Hepatocyte (in vitro differentiated cells): ENCODE measurements around the gene CDK13. TPM values are rescaled to one million over a fixed set of nuclear protein-coding genes. Genes with fewer than 3 reads are reported as not detected.
"Not testable (repeated sequence)": the region's sequence is repeated elsewhere in the genome, so short reads cannot be mapped to it uniquely, and the experiment has no call there.

Experiments used
- DNase-seq: peaks from one replicate; pipeline ENCODE4 v3.0.0-alpha.2; 2016; ENCODE audit warnings: low spot score
- H2AFZ ChIP-seq: fragments of 200-600 bp; sonication (generic); 2 replicates; pipeline ENCODE4 v1.6.0; 2016; ENCODE audit warnings: antibody characterized with exemption, mild to moderate bottlenecking
- H3K27ac ChIP-seq: fragments of 200-600 bp; sonication (generic); 2 replicates; pipeline ENCODE4 v1.5.1; 2016; ENCODE audit warnings: mild to moderate bottlenecking
- H3K27me3 ChIP-seq: fragments of 200-600 bp; sonication (generic); 2 replicates; pipeline ENCODE4 v1.6.1; 2016
- H3K36me3 ChIP-seq: fragments of 200-600 bp; sonication (generic); replicated peaks from 2 replicates; pipeline ENCODE4 v1.5.1; 2016; ENCODE audit warnings: low read depth; ENCODE audit not compliant: insufficient read depth
- H3K4me1 ChIP-seq: fragments of 200-600 bp; sonication (generic); 2 replicates; pipeline ENCODE4 v1.5.1; 2016; ENCODE audit warnings: mild to moderate bottlenecking, moderate library complexity; ENCODE audit not compliant: insufficient read depth
- H3K4me2 ChIP-seq: fragments of 200-600 bp; sonication (generic); 2 replicates; pipeline ENCODE4 v1.6.0; 2016
- H3K4me3 ChIP-seq: fragments of 200-600 bp; sonication (generic); 2 replicates; pipeline ENCODE4 v1.5.1; 2016; ENCODE audit warnings: mild to moderate bottlenecking
- H3K79me2 ChIP-seq: fragments of 200-600 bp; sonication (generic); 2 replicates; pipeline ENCODE4 v1.6.0; 2017; ENCODE audit warnings: mild to moderate bottlenecking
- H3K9me2 ChIP-seq: fragments of 200-600 bp; sonication (generic); replicated peaks from 2 replicates; pipeline ENCODE4 v1.6.0; 2017; ENCODE audit warnings: mild to moderate bottlenecking; ENCODE audit not compliant: insufficient read depth
- H3K9me3 ChIP-seq: fragments of 200-600 bp; sonication (generic); 2 replicates; pipeline ENCODE4 v1.5.1; 2016; ENCODE audit warnings: low read depth, mild to moderate bottlenecking
- H4K20me1 ChIP-seq: fragments of 200-600 bp; sonication (generic); 2 replicates; pipeline ENCODE4 v1.6.0; 2016; ENCODE audit warnings: mild to moderate bottlenecking; ENCODE audit not compliant: insufficient read depth, poor library complexity, severe bottlenecking
- EZH2 ChIP-seq: fragments of 200-600 bp; sonication (generic); IDR thresholded peaks from 2 replicates; pipeline ENCODE4 v1.6.1; 2016; ENCODE audit warnings: antibody characterized with exemption, mild to moderate bottlenecking, borderline replicate concordance
- EZH2phosphoT487 ChIP-seq: fragments of 200-600 bp; sonication (generic); IDR thresholded peaks from one replicate; pipeline ENCODE4 v1.6.1; 2018; ENCODE audit warnings: antibody characterized with exemption, mild to moderate bottlenecking, low read depth, moderate library complexity; ENCODE audit not compliant: unreplicated experiment, severe bottlenecking
- WGBS: methylation state at CpG from one replicate; pipeline ENCODE4 v1.1.6; 2016; ENCODE audit warnings: low lambda C conversion rate; ENCODE audit errors: missing lambda C conversion rate; 5-methylcytosine and 5-hydroxymethylcytosine counted together
- polyA plus RNA-seq: library from polyadenylated mRNA; unstranded; fragments of >200 nt; fragmentation: Nextera tagmentation; extraction: Ambion mirVana; gene quantifications from 2 replicates; pipeline ENCODE4 v1.2.1, GENCODE V29; 2016
- total RNA-seq: library from RNA; depleted of rRNA; stranded (reverse); fragments of >200 nt; gene quantifications from 2 replicates; pipeline ENCODE4 v1.2.3, GENCODE V29; 2014
- TF ChIP-seq, protein P1 (sequence below): fragments of 200-600 bp; sonication (generic); IDR thresholded peaks from 2 replicates; pipeline ENCODE4 v1.5.1; 2016; ENCODE audit warnings: antibody characterized with exemption, mild to moderate bottlenecking; ENCODE audit not compliant: poor library complexity

The CDK13 gene
- total and polyA plus RNA-seq, 2 experiments from 2014 or later = 36.1 to 76.0 TPM

DNA sequence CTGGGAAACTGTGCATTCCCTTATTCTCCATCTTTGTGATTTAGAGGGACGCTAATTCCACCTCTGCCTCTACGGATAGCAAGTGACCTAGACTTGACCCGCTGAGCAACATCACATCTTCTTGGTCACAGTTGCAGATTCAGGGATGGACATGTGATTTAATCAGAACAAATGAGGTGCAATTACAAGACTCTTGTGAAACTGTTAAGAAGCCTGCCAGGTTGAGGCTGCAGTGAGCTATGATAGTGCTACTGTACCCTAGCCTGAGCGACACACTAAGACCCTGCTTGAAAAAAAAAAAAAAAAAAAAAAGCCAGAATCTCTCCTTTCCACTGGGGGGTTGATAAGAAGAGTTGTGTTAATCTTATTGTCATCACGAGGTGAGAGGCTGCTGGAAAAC is 170.0 kb downstream of the CDK13 start:
- no peaks in the 10 kb centered on the region for H3K4me1 ChIP-seq
- H3K4me3 ChIP-seq = no peak overlapping the region
- H3K27ac ChIP-seq = no peak overlapping the region
- peaks cover 4% of the 10 kb centered on the region for H3K79me2 ChIP-seq
- H3K9me3 ChIP-seq = no peaks in the 10 kb centered on the region
- 73% methylated on average over 5 of the region's 5 CpGs for WGBS
- TF ChIP-seq EZH2phosphoT487 = no peak
- no peak for TF ChIP-seq EZH2
- TF ChIP-seq, protein P1, sequence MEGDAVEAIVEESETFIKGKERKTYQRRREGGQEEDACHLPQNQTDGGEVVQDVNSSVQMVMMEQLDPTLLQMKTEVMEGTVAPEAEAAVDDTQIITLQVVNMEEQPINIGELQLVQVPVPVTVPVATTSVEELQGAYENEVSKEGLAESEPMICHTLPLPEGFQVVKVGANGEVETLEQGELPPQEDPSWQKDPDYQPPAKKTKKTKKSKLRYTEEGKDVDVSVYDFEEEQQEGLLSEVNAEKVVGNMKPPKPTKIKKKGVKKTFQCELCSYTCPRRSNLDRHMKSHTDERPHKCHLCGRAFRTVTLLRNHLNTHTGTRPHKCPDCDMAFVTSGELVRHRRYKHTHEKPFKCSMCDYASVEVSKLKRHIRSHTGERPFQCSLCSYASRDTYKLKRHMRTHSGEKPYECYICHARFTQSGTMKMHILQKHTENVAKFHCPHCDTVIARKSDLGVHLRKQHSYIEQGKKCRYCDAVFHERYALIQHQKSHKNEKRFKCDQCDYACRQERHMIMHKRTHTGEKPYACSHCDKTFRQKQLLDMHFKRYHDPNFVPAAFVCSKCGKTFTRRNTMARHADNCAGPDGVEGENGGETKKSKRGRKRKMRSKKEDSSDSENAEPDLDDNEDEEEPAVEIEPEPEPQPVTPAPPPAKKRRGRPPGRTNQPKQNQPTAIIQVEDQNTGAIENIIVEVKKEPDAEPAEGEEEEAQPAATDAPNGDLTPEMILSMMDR = no peak
- H3K9me2 ChIP-seq = no peaks in the 10 kb centered on the region
- H3K27me3 ChIP-seq = no peaks in the 10 kb centered on the region
- no peaks in the 10 kb centered on the region for H4K20me1 ChIP-seq
- no peak overlapping the region for H2AFZ ChIP-seq
- H3K4me2 ChIP-seq = no peak overlapping the region
- no peak for DNase-seq
- H3K36me3 ChIP-seq = no peaks in the 10 kb centered on the region

DNA sequence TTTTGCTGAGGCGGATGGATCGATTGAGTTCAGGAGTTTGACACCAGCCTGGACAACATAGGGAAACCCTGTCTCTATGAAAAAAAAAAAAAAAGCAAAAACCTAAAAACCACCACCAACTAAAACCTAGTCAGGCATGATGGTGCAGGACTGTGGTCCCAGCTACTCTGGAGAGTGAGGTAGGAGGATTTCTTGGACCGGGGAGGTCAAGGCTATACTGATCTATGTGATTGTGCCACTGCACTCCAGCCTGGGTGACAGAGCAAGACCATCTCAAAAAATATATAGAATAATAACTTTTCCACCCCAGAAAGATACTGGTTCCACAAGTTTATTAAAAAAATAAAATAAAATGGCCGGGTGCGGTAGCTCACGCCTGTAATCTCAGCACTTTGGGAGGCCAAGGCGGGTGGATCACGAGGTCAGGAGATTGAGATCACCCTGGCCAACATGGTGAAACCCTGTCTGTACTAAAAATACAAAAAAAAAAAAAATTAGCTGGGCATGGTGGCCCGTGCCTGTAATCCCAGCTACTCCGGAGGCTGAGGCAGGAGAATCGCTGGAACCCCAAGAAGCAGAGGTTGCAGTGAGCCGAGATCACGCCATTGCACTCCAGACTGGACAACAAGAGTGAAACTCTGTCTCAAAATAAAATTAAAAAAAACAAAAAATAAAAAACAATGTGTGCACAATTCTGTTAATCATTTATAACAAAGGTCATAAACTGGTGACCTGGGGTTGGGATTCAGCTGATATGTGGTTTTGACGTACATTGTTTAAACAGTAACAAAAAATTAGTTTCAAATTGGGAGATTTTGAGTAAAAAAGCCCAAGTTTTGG is 172.3 kb downstream of the CDK13 start:
- not testable (repeated sequence) for H3K27ac ChIP-seq, H3K4me3 ChIP-seq, H3K9me3 ChIP-seq, H3K4me1 ChIP-seq, H3K27me3 ChIP-seq, H3K9me2 ChIP-seq, H3K36me3 ChIP-seq, H4K20me1 ChIP-seq, DNase-seq, H3K4me2 ChIP-seq, H2AFZ ChIP-seq
- H3K79me2 ChIP-seq = peaks cover 21% of the 10 kb centered on the region
- 87% methylated on average over 14 of the region's 14 CpGs for WGBS

DNA sequence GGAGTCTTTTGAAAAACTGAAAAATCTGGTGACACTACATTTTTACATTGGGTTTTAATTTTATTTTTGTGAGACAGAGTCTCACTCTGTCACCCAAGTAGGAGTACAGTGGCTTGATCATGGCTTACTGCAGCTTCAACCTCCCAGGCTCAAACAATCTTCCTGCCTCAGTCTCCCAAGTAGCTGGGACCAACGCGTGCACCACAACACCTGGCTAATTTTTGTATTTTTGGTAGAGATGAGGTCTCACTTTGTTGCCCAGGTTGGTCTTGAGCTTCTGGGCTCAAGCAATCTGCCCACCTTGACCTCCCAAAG is 172.8 kb downstream of the CDK13 start:
- TF ChIP-seq EZH2 (no peak), EZH2phosphoT487 (no peak)
- TF ChIP-seq, protein P1 = no peak
- H4K20me1 ChIP-seq = no peaks in the 10 kb centered on the region
- no peaks in the 10 kb centered on the region for H3K4me1 ChIP-seq
- no peaks in the 10 kb centered on the region for H3K9me2 ChIP-seq
- peaks cover 26% of the 10 kb centered on the region for H3K79me2 ChIP-seq
- no peak overlapping the region for H3K27ac ChIP-seq
- DNase-seq = no peak
- WGBS = 96% methylated on average over 2 of the region's 2 CpGs
- H3K9me3 ChIP-seq = no peaks in the 10 kb centered on the region
- no peak overlapping the region for H3K4me2 ChIP-seq
- H3K27me3 ChIP-seq = no peaks in the 10 kb centered on the region
- no peak overlapping the region for H3K4me3 ChIP-seq
- H2AFZ ChIP-seq = no peak overlapping the region
- H3K36me3 ChIP-seq = no peaks in the 10 kb centered on the region

DNA sequence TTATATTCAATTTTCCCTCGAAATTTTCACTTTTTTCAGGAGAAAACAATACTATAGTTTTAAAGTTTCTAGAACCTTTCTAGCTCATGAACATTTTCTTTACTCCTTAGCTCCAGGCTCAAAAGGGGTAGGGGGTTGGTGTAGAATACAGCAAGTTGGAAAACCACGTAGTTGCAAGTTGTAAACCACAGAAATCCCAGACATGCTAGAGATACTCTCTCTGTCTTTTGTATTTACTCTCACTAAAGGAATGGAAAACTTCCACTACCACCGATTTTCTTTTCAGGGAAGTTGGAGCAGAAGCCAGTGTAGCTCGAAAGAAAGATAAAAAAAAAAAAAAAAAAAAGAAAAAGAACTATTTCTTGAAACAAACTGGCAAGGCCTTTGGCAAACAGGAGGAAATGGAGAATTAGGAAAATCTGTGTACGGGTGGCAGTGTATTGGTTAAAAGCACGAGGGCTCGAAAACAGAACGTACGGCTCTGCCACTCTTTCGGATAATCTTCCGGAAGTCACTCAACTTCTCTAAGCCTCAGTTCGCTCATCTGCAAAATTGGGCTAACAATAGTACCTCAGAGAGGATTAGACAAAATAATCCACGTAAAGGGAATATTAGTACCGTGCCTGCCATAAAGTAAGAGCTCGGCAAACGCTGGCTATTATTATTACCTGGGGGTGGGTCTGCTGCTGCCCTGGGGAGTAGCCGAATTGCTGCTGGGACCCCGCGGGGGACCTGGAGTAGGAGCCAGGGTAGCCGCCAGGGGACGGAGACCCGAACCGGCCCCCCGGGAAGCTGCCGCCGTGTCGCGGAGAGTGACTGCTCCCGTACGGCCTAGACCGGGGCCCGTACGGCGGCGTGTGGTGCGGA is 183.7 kb downstream of the CDK13 start:
- Histone ChIP-seq H3K4me1 (peaks cover 6% of the 10 kb centered on the region), H3K27ac (peak overlapping the region; percentile 97), H2AFZ (peak overlapping the region; percentile 93), H3K4me3 (peak overlapping the region; percentile 95), H3K27me3 (no peaks in the 10 kb centered on the region), H3K79me2 (peaks cover 56% of the 10 kb centered on the region), H3K4me2 (peak overlapping the region; percentile 97), H4K20me1 (peaks cover 14% of the 10 kb centered on the region), H3K9me3 (no peaks in the 10 kb centered on the region), H3K36me3 (no peaks in the 10 kb centered on the region), H3K9me2 (no peaks in the 10 kb centered on the region)
- 1% methylated on average over 29 of the region's 36 CpGs for WGBS
- TF ChIP-seq, protein P1 = no peak
- no peak for TF ChIP-seq EZH2phosphoT487
- TF ChIP-seq EZH2 = no peak
- DNase-seq = peak; percentile 34
